Mucosa of rectum (tissue), 2 donors: Measurements from ENCODE around the gene TPD52L2.
"Not testable (repeated sequence)": the region's sequence is repeated elsewhere in the genome, so short reads cannot be mapped to it uniquely, and the experiment has no call there.

Experiments used
- H3K27ac ChIP-seq, 2 donors: one replicate each; pipeline ENCODE4 v1.7.0; 2013; ENCODE audit warnings: inconsistent platforms in 2 of 2, low read depth in 2 of 2, low read length in 2 of 2
- H3K27me3 ChIP-seq, 2 donors: one replicate each; pipeline ENCODE4 v1.7.0; 2013; ENCODE audit warnings: low read length in 2 of 2; ENCODE audit not compliant: control insufficient read depth in 2 of 2, insufficient read depth in 2 of 2
- H3K36me3 ChIP-seq, 2 donors: one replicate each; pipeline ENCODE4 v1.7.0; 2013; ENCODE audit warnings: low read length in 2 of 2; ENCODE audit not compliant: control insufficient read depth in 2 of 2, insufficient read depth in 2 of 2
- H3K4me1 ChIP-seq, 2 donors: one replicate each; pipeline ENCODE4 v1.7.0; 2013; ENCODE audit warnings: low read length in 2 of 2, mild to moderate bottlenecking in 1 of 2; ENCODE audit not compliant: control insufficient read depth in 2 of 2, insufficient read depth in 2 of 2
- H3K4me3 ChIP-seq, 2 donors: one replicate each; pipeline ENCODE4 v1.7.0; 2013; ENCODE audit warnings: low read length in 2 of 2
- H3K9ac ChIP-seq, 2 donors: one replicate each; pipeline ENCODE4 v1.7.0; 2013; ENCODE audit warnings: low read length in 2 of 2, low read depth in 1 of 2, mild to moderate bottlenecking in 1 of 2
- H3K9me3 ChIP-seq, 2 donors: one replicate each; pipeline ENCODE4 v1.7.0; 2013; ENCODE audit warnings: low read length in 2 of 2; ENCODE audit not compliant: control insufficient read depth in 2 of 2
- donor health status: healthy.
- donor health status: Normal muscosa, but diverticular disease.

Gene TPD52L2

GRCh38 chr20:63877755-63878470, 12.8 kb downstream of the TPD52L2 start:
- Histone ChIP-seq H3K9me3 (no peaks in the 10 kb centered on the region), H3K27me3 (no peaks in the 10 kb centered on the region), H3K4me1 (peaks cover 0 to 4% of the 10 kb centered on the region in 2 donors), H3K27ac (no peak overlapping the region), H3K4me3 (no peak overlapping the region), H3K36me3 (peaks cover 54 to 56% of the 10 kb centered on the region in 2 donors), H3K9ac (no peak overlapping the region)

- no peaks in the 10 kb centered on the region for H3K9me3 ChIP-seq
- H3K4me3 ChIP-seq: no peak overlapping the region
- no peak overlapping the region for H3K27ac ChIP-seq
- no peaks in the 10 kb centered on the region for H3K27me3 ChIP-seq
- peaks cover 0 to 4% of the 10 kb centered on the region in 2 donors for H3K4me1 ChIP-seq
- H3K9ac ChIP-seq: no peak overlapping the region
- H3K36me3 ChIP-seq: peaks cover 57 to 58% of the 10 kb centered on the region in 2 donors
Measured at GRCh38 chr20:63878899-63879663, 14.0 kb downstream of the TPD52L2 start.

- not testable (repeated sequence) for H3K4me1 ChIP-seq, H3K4me3 ChIP-seq
- H3K36me3 ChIP-seq: peaks cover 58 to 59% of the 10 kb centered on the region in 2 donors
Measured at GRCh38 chr20:63880901-63881300, 15.8 kb downstream of the TPD52L2 start.

DNA sequence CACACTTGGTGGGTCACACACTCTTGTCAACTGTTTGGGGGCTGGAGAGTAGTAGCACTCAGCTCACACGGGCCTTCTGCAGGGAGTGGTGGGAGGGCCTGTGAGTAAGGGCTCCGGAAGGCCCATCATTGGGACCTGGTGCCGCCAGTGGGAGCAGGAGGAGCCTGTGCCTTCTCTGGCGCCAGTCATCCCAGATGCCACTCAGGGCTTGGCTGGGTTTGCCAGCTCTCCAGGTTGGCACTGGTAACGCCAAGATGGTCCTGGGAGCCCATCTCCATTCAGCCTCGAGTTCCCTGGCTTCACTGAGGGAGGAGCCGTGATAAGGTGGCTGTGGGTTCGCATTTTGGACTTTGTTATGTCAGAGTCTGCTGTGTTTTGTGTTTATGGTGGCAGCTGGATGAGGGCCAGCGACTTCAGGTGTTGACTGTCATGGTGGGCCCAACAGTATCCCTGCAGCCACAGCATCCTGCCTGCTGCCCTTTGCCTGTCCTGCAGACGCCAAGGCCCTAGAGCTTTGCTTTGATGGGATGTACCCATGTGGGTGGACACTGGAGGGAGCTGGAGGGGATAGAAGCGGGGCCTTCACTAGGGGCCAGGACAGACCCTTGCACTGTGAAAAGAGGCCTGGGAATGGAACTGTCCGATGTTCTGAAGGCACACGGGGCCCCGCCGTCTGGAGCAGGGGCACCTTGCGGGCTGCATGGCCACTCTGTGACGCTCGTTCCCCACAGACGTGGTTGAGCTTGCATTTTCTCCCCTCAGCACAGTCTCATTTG, 16.6 kb downstream of the TPD52L2 start:
- H3K4me3 ChIP-seq: no peak overlapping the region
- peaks cover 52% of the 10 kb centered on the region in 2 donors for H3K36me3 ChIP-seq
- no peaks in the 10 kb centered on the region for H3K9me3 ChIP-seq
- H3K27ac ChIP-seq: no peak overlapping the region
- H3K27me3 ChIP-seq: no peaks in the 10 kb centered on the region
- peaks cover 0 to 7% of the 10 kb centered on the region in 2 donors for H3K4me1 ChIP-seq
- H3K9ac ChIP-seq: no peak overlapping the region

More at GRCh38 chr20:63880901-63881300, 15.8 kb downstream of the TPD52L2 start:
- H3K27ac ChIP-seq, H3K27me3 ChIP-seq, H3K9ac ChIP-seq, H3K9me3 ChIP-seq: not testable (repeated sequence)

DNA sequence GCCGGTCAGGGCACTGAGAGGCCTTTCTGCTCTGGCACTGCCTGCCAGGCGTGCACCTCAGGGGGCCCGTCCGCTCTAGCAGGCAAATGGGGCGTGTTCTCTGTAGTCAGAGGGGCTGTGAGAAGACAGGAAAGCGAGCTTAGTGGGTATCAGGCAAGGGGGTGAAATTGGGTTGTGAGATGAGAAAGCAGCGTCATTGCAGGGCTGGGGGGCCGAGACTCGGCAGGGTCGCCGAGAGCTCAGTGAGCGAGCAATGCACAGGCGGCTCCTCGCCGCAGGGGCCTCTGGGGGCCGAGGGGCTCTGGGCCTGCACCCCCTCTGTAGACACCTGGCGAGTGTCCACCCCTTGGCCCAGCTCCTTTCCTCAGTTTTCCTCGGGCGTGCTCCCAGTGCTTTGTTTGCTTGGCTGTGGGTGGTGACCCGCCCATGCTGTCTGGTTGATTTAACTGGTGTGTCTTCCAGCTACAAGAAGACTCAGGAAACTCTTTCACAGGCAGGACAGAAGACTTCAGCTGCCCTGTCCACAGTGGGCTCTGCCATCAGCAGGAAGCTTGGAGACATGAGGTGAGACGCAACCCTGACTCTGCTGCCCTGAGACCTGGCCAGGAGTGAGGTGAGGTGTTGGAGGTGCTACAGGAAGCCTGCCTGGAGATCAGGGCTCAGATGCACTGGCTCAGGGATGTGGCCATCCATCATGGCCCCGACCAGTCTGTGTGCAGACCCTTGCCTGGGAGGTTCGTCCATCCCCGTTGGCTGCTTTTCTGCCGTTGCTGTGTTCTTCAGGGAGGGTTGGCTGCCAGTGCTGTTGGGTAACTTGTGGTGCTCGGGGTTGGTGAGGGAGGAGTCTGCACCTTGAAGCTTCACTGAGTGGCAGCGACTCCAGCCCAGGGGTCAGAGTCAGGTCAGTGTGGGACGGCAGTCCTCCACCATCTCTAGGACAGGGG, 17.5 kb downstream of the TPD52L2 start:
- no peak overlapping the region for H3K4me3 ChIP-seq
- no peak overlapping the region for H3K9ac ChIP-seq
- no peaks in the 10 kb centered on the region for H3K9me3 ChIP-seq
- H3K27me3 ChIP-seq: no peaks in the 10 kb centered on the region
- peaks cover 56 to 57% of the 10 kb centered on the region in 2 donors for H3K36me3 ChIP-seq
- H3K27ac ChIP-seq: no peak overlapping the region
- H3K4me1 ChIP-seq: peaks cover 0 to 7% of the 10 kb centered on the region in 2 donors

- H3K9ac ChIP-seq: no peak overlapping the region
- H3K36me3 ChIP-seq: peaks cover 52 to 57% of the 10 kb centered on the region in 2 donors
- no peaks in the 10 kb centered on the region for H3K9me3 ChIP-seq
- no peak overlapping the region for H3K4me3 ChIP-seq
- peaks cover 0 to 7% of the 10 kb centered on the region in 2 donors for H3K4me1 ChIP-seq
- H3K27ac ChIP-seq: no peak overlapping the region
- H3K27me3 ChIP-seq: no peaks in the 10 kb centered on the region
Measured at GRCh38 chr20:63883201-63883593, 18.1 kb downstream of the TPD52L2 start.

DNA sequence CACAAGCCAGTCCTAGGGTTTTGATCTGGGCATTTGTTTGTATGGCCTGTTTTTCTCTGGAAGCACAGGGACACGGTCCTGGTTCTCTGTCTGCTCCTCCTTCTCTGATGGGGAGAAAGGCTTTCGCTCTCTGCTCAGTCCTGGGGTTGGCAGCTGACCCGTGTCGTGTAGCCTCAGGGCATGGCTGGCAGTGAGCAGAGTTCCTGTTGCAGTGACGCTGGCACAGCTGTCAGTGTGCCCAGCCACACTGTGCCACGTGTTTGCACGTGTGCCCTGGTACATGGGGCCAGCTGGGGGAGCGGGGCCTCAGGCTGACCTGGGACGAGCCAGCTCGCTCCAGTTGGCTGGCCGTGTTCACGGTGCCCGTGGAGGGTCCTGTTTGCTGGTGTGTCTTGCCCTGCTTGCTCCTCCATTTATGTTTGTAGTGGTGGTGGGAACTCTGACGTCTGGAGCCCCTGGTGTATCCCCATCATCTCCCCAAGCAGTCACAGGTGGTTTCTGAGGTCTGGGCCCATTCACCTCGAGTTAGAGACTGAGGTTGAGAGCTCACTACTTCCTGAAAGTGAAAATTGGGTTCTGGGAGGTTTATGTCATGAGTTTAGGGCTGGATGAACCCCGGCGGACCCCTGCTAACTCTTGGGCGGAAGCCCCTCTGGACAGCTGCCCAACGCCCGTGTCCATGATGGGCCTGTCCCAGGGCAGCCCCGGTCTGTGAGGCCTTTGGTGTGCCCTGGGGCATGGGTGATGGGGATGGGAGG, 19.6 kb downstream of the TPD52L2 start:
- H3K4me3 ChIP-seq: no peak overlapping the region
- no peak overlapping the region for H3K27ac ChIP-seq
- no peaks in the 10 kb centered on the region for H3K9me3 ChIP-seq
- no peak overlapping the region for H3K9ac ChIP-seq
- peaks cover 48 to 59% of the 10 kb centered on the region in 2 donors for H3K36me3 ChIP-seq
- no peaks in the 10 kb centered on the region for H3K27me3 ChIP-seq
- peaks cover 0 to 7% of the 10 kb centered on the region in 2 donors for H3K4me1 ChIP-seq

- Histone ChIP-seq H3K27ac (no peak overlapping the region), H3K27me3 (no peaks in the 10 kb centered on the region), H3K36me3 (peaks cover 54 to 67% of the 10 kb centered on the region in 2 donors), H3K9ac (no peak overlapping the region), H3K9me3 (no peaks in the 10 kb centered on the region), H3K4me1 (peaks cover 0 to 7% of the 10 kb centered on the region in 2 donors), H3K4me3 (no peak overlapping the region)
Measured at GRCh38 chr20:63885264-63886053, 20.4 kb downstream of the TPD52L2 start.
